NCI-H146 treated with DMSO at 0.1 percent for 48 hours (cell line): ENCODE results near the gene DNM1.
"Not testable (repeated sequence)": the region's sequence is repeated elsewhere in the genome, so short reads cannot be mapped to it uniquely, and the experiment has no call there.

Experiments used
- DNase-seq: peaks from one replicate; lab custom pipeline; 2025; ENCODE audit not compliant: unreplicated experiment; lab: John Stamatoyannopoulos, UW

Gene DNM1

GRCh38 chr9:128274245-128274644, 71.1 kb downstream of the DNM1 start:
- no peak for DNase-seq

DNA sequence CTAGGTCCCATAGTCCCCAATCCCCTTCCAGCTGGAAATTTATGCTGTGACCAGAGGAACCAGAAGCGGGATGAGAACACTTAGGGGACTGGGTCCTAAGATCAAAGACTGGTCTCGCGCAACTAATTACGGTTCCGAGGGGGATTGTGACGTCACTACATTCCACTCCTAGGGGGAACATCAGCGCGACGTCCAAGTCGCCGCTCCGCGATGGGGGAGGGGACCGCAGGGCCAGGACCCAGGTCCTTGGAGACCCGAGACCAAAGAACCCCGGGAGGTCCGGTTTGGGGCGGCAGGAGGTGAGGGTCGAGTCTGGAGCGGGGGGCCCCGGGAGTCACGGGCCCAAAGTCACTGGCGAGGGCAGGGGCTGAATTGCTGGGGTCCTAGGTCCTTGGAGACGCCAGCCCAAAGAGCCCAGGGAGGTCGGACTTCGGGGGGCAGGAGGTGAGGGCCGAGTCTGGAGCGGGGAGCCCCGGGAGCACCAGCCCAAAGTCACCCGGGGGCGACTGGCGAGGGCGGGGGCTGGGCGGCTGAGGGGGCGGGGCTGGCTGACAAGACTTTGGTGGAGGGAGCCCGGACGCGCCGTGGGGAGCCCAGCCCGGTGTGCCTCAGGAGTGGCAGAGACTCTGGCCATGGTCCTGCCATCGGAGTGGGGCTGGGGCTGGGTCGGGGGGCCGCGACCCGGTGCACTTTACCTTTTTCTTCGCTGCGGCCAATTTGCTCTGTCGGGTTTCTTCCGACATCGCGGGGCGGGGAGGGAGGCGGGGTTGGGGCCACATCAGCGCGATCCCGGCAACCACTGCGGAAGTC, 72.2 kb downstream of the DNM1 start, which contains the start of gene GOLGA2:
Gene GOLGA2 (minus strand): TSS at position 810 of the 810 bp plus-strand sequence. CDS start 31 bp downstream, at position 779.
- DNase-seq: peak; percentile 27

DNA sequence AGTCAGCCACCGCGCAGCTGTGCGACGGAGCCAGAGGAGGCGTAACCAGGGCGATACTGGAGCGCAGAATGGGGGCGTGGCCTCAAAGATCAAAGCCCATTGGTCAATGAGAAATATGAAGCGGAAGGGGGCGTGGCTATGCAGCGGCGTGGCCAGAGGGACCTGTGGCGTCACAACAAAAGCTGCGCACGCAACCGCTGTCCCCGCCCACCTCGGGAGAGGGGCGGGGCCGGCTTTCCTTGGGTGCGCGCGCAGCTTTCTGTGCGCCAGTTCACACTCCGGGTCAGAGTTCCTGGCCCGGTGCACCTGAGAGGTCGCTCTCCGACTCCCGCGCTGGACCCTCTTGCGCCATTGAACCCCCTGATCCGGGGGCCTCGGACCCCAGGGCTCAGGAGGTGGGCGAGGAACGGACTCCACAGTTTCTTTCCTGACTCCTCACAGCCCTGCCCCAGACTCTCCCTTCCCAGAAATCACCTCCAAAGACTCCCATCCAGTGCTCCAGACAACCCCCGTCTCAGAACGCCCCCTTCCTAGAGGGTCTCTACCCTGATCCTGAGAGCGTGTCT, 72.9 kb downstream of the DNM1 start, which contains the start of gene SWI5:
Gene SWI5 (plus strand): TSS at position 269 of the 566 bp plus-strand sequence.
- DNase-seq: peak; percentile 88

DNA sequence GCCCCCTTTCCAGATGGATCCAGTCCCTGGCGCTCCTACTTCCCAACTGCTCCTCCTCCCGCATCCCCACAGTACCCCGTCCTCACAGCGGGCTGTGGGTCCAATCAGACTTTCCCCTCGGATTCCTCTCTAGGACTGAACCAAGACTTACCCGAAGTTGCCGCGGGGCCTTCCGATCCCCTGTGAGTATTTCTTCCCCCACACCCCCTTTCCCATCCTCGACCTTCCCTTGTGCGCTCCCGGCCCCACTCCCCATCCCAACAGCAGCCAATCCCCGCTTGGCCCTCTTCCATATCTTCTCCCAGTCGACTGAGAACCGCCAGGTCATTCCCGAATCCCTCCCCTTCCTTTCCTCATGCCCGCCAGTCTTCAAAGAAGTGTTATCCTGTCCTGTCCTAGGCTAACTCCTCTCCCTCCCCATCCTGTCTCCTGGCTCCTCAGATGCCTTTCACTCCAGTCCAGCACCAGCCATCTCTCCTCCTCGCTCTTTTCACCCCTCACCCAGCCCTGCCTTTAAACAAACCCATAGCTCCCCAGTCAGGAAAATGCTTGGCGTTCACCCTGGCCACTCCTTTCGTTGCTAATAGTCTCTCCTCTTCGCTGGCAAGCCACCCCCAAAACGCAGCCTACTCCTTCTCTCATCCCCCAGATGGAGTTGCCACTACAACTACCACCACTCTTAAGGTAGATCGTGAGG, 73.5 kb downstream of the DNM1 start:
- no peak for DNase-seq

DNA sequence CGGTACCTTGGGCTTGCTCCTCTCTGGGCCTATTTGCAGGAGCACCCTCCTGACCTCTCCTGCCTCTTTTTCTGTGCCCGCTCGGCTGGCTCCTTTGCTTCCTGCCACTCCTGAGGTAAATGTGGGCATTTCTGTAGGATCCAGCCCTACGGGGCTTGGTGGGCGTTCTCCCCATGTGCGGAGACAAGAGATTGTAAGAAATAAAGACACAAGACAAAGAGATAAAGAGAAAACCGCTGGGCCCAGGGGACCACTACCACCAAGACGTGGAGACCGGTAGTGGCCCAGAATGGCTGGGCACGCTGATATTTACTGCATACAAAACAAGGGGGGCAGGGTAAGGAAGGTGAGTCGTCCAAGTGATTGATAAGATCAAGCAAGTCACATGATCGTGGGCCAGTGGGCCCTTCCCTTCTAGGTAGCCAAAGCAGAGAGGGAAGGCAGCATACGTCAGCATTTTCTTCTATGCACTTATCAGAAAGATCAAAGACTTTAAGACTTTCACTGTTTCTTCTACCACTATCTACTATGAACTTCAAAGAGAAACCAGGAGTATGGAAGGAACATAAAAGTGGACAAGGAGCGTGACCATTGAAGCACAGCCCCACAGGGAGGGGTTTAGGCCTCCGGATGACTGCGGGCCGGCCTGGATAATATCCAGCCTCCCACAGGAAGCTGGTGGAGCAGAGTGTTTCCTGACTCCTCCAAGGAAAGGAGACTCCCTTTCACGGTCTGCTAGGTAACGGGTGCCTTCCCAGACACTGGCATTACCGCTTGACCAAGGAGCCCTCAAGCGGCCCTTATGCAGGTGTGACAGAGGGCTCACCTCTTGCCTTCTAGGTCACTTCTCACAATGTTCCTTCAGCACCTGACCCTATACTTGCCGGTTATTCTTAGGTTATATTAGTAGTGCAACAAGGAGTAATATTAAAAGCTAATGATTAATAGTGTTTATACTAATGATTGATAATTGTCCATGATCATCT, 76.2 kb downstream of the DNM1 start:
- DNase-seq: not testable (repeated sequence)

GRCh38 chr9:128280084-128280622, 77.0 kb downstream of the DNM1 start:
- no peak for DNase-seq

- no peak for DNase-seq
Measured at GRCh38 chr9:128282500-128282899, 79.3 kb downstream of the DNM1 start.

- DNase-seq: no peak
Measured at GRCh38 chr9:128285033-128285784, 82.0 kb downstream of the DNM1 start.

- DNase-seq: no peak
Measured at GRCh38 chr9:128286440-128286839, 83.3 kb downstream of the DNM1 start.

GRCh38 chr9:128288273-128289004, 85.3 kb downstream of the DNM1 start:
- DNase-seq: no peak

GRCh38 chr9:128292009-128292408, 88.8 kb downstream of the DNM1 start:
- no peak for DNase-seq

- no peak for DNase-seq
Measured at GRCh38 chr9:128293091-128293490, 89.9 kb downstream of the DNM1 start.

DNA sequence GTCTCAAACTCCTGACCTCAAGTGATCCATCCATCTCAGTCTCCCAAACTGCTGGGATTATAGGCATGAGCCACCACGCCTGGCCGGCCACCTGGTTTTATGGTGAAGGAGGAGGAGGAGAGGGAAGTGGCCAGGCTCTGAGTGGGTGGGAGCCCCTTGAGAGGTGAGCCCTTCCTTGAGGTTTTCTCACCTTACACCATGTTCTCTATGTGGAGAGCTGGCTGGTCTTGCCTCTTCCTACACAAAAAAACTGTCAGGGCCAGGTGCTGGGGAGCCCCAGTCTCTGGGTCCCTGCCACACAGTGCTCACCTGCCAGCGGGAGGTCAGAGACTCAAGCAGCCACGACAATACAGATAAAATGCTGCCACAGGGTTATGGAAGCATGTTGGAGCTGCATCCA, 91.0 kb downstream of the DNM1 start:
- DNase-seq: no peak

GRCh38 chr9:128296340-128297220, 93.4 kb downstream of the DNM1 start:
- no peak for DNase-seq

DNA sequence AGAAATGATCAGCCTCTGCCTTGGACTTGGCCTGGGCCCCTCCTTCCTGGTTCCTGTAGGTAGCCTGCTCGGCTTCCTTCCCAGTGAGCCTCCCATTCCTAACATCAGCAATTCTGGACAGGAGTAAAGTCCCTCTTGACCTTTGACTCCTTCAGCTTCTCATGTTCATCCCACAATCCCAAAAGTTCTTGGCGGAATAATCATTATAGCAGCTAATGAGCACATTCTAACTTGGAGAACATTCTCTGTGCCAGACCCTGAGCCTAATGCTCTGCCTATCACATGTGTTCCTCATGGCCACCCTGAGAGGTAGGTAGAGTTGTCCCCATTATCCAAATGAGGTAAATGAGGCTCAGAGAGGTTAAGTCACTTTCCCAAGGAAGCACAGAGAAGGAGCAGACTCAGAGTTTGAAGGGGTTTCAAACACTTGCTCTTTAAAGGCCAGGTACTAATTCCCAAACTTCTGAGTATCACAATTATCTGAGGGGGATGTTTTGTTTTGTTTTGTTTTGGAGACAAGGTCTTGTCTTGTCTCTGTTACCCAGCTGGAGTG, 94.1 kb downstream of the DNM1 start:
- DNase-seq: no peak

DNA sequence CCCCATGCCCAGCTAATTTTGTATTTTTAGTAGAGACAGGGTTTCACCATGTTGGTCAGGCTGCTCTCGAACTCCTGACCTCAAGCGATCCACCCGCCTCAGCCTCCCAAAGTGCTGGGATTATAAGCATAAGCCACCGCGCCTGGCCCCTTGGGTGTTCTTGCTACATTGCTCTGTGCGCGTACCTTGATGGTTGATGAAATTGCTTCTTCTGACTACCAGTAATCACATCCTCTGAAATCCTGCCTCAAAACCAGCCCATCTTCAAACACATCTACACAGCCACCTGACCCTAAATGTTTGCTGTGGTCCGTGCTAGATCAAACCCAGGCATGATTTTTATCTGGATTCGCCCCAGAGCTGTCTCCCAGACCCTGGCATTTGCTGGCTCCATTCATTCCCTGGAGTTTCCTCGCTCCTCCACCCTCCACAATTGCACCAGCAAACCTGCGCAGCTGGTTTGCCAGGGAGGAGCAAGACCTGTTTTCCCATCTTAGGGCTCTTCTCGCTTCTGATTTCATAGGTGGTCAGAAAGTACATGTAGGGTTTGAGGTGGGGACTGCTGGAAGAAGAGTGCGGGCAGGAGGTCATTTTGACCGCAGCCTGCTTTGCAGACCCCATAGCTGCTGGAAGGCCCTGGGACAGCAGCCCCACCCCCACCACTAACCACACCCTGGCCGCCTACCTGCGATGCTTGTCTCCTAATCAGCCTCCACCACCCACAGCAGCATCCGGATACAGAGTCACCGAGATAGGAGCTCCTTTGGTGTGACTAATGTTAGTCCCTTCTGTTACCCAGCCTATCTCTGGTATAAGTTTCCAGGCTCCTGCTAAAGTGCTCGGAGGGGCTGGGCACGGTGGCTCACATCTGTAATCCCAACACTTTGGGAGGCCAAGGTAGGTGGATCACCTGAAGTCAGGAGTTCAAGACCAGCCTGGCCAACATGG, 95.6 kb downstream of the DNM1 start:
- DNase-seq: no peak
